Nephron (organoid): ENCODE measurements around the gene CARD14.

ENCODE experiments used
- H3K27ac Mint-ChIP-seq, 3 experiments: 2 replicates each; pipeline ENCODE4 v1.8.0; 2020; ENCODE audit warnings: mixed read lengths in 3 of 3, mild to moderate bottlenecking in 2 of 3, moderate library complexity in 1 of 3
- H3K27me3 Mint-ChIP-seq: 2 replicates; pipeline ENCODE4 v1.8.0; 2021; ENCODE audit warnings: low read depth, mild to moderate bottlenecking, moderate library complexity, mixed read lengths
- H3K36me3 Mint-ChIP-seq: 2 replicates; pipeline ENCODE4 v1.8.0; 2020; ENCODE audit warnings: low read depth, mixed read lengths
- H3K4me1 Mint-ChIP-seq: 2 replicates; pipeline ENCODE4 v1.8.0; 2020; ENCODE audit warnings: mixed read lengths
- H3K4me3 Mint-ChIP-seq, 3 experiments: 2 replicates each; pipeline ENCODE4 v1.8.0; 2020; ENCODE audit warnings: mild to moderate bottlenecking in 3 of 3, mixed read lengths in 3 of 3, moderate library complexity in 2 of 3
- H3K9me3 Mint-ChIP-seq: 2 replicates; pipeline ENCODE4 v1.8.0; 2020; ENCODE audit warnings: mixed read lengths
- TF ChIP-seq, protein P1 (sequence below), 3 experiments: fragments of 200-600 bp; sonication (generic); IDR thresholded peaks; one replicate each; pipeline ENCODE4 v1.5.0; 2021; ENCODE audit warnings: antibody characterized with exemption in 3 of 3; ENCODE audit not compliant: unreplicated experiment in 3 of 3

CARD14 gene

DNA sequence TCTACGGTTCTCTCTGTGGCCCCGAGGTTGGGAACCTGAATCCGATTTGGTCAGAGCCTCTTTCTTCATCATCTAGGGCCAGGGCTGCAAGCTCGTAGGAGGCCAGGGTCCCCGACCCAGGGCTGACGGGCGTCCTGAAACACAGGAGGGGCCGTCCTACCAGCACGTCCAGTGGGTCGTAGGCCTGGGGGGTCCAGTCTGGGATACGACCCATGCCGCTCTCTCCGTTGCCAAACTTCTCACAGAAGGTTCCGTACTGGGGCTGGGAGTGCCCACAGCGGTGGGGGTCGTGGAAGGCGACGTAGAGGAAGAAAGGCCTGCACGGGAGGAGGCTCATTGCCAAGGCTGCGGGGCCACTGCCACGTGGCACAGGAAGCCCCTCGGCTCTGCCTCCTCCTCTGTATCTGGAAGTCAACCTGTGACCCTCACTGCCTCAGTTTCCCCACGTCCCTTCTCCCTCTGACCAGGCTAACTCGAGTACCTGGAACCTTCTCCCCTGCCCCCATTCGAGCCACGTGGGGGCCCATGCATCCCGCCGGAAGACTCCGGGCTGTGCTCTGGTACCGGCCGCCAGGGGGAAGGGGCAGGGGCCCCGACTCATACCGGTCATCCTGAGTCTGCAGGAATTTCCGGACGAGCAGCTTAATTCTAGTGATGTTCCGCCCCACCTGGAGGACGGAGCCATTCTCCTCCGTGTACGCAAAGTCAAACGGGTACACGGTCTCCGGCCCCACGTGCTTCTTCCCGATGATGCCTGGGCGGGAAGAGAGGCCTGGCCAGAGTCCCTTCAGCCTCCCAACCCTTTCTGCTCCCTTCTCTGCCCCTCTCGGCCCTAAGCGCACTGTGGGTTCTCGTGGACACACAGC lies 44.4 kb downstream of the CARD14 start:
- Mint-ChIP-seq H3K27ac (no peak overlapping the region), H3K27me3 (no peaks in the 10 kb centered on the region), H3K9me3 (no peaks in the 10 kb centered on the region), H3K4me3 (no peak overlapping the region), H3K36me3 (peaks cover 26% of the 10 kb centered on the region), H3K4me1 (peaks cover 6% of the 10 kb centered on the region)
- TF ChIP-seq, protein P1, sequence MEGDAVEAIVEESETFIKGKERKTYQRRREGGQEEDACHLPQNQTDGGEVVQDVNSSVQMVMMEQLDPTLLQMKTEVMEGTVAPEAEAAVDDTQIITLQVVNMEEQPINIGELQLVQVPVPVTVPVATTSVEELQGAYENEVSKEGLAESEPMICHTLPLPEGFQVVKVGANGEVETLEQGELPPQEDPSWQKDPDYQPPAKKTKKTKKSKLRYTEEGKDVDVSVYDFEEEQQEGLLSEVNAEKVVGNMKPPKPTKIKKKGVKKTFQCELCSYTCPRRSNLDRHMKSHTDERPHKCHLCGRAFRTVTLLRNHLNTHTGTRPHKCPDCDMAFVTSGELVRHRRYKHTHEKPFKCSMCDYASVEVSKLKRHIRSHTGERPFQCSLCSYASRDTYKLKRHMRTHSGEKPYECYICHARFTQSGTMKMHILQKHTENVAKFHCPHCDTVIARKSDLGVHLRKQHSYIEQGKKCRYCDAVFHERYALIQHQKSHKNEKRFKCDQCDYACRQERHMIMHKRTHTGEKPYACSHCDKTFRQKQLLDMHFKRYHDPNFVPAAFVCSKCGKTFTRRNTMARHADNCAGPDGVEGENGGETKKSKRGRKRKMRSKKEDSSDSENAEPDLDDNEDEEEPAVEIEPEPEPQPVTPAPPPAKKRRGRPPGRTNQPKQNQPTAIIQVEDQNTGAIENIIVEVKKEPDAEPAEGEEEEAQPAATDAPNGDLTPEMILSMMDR (IDR thresholded peaks at IDR 0.05; ENCODE audit: unreplicated experiment in 3 of 3), result no peak

DNA sequence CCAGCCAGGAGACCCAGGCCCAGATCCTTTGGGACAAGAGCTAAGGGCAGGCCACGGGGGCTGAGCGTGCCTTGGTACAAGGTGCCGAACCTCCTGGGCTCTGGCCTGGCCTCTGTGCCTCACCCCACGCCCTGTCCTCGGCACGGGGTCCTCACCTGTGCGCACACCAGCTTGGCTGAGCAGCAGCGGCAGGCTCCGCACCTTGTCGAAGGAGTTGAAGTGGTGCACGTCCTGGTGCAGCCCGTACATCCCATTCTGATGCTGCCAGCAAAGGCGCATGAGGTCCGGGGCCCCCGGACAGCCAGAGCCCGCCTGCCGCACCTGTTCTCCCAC lies 45.0 kb downstream of the CARD14 start:
- H3K27me3 Mint-ChIP-seq, result no peaks in the 10 kb centered on the region
- TF ChIP-seq, protein P1 (IDR thresholded peaks at IDR 0.05; ENCODE audit: unreplicated experiment in 3 of 3), result no peak

DNA sequence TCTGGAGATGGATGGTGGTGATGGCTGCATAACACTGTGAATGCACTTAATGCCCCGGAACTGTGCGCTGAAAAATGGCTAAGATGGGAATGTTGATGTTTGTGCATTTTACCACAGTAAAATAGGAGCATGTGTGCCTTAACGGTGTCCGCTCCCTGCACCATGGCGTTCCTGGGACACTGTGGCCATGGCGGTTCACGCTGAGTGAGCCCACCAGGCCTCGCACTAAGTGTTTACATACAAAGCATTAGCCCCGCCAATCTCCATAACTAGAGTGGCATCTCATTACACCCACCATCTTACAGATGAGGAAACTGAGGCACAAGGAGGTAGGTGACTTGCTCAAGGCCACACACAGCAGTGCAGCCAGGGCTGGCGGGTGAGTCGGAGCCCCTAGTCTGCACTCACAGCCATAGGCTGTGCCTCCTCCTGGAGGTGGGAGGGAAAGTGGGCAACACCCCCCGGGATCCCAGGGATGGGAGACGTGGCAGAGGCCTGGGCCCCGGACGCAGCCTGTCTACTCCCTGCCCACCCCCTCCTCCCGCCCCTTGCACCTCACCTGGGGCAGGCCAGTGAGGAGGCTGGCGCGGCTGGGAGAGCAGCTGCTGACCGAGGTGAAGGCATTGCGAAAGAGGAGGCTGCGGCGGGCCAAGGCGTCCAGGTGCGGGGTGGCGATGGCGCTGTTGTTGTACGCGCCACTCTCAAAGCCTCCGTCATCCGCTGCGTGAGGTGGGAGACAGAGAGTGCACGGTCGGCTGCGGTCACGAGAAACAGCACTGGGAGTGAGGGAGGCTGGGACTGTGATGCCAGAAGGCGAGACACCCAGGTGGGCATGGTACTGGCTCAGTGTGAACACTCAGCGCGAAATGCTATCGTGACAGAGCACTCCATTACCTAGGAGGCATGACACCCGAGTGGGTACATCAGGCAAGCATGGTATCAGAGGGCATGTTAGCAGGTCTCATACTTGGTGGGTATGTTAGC lies 46.9 kb downstream of the CARD14 start:
- H3K36me3 Mint-ChIP-seq, result peaks cover 18% of the 10 kb centered on the region
- no peaks in the 10 kb centered on the region for H3K27me3 Mint-ChIP-seq
- H3K27ac Mint-ChIP-seq, result peak overlapping the region in 1 of 3 experiments; percentile 77
- no peaks in the 10 kb centered on the region for H3K9me3 Mint-ChIP-seq
- TF ChIP-seq, protein P1 (IDR thresholded peaks at IDR 0.05; ENCODE audit: unreplicated experiment in 3 of 3), result no peak
- H3K4me1 Mint-ChIP-seq, result peaks cover 10% of the 10 kb centered on the region
- H3K4me3 Mint-ChIP-seq, result peak overlapping the region; percentile 56 to 75 (median 75)

More for the DNA sequence above, 45.0 kb downstream of the CARD14 start:
- H3K36me3 Mint-ChIP-seq, result peaks cover 26% of the 10 kb centered on the region
- no peaks in the 10 kb centered on the region for H3K9me3 Mint-ChIP-seq
- no peak overlapping the region for H3K27ac Mint-ChIP-seq
- no peak overlapping the region for H3K4me3 Mint-ChIP-seq
- peaks cover 10% of the 10 kb centered on the region for H3K4me1 Mint-ChIP-seq

DNA sequence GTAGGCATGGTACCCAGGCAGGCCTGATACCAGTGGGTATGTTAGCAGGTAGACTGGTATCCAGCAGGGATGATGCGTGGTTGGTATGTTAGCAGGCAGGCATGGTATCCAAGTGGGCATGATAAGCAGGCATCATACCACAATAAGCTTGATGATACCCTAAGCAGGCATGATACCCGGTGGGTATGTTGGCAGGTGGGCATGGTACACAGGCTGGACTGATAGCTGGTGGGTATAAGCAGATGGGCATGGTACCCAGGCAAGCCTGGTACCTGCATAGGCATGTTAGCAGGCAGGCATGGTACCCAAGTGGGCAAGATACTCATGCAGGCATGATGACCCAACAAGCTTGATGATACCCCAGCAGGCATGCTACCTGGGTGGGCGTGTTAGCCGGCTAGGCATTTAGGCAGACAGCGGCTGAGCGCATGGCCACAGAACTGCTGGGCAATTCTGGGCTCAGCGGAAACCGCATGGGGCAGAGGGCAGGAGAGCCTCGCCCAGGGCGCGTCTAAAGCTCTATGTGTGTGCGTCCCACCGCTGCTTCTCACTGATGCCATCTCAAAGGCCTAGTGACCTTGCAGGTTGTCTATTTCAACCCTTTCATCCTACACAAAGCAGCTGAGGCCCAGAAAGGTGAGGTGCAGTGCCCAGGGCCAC lies 48.0 kb downstream of the CARD14 start:
- Mint-ChIP-seq H3K27ac (peak overlapping the region in 1 of 3 experiments; percentile 77), H3K9me3 (no peaks in the 10 kb centered on the region), H3K4me3 (peak overlapping the region; percentile 56 to 91 (median 75)), H3K4me1 (peaks cover 10% of the 10 kb centered on the region), H3K27me3 (no peaks in the 10 kb centered on the region), H3K36me3 (peaks cover 18% of the 10 kb centered on the region)
- TF ChIP-seq, protein P1 (IDR thresholded peaks at IDR 0.05; ENCODE audit: unreplicated experiment in 3 of 3), result no peak

DNA sequence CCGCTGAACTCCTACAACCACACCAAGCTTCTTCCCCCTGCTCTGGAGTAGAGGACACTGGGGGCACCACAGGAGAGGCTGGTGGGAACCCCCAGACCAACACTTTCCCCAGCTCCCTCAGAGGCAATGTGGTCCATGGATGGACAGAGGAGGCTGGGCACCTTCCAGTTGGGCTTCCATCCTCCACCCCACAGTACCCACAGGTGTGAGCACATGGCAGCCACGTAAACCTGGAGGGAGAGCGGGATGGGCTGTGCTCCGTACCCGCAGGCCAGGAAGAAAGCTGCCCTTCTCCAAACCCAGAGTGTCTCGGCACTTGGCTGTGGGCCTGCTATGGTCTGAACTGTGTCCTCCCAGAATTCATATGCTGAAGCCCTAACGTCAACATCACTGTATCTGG lies 48.6 kb downstream of the CARD14 start:
- TF ChIP-seq, protein P1 (IDR thresholded peaks at IDR 0.05; ENCODE audit: unreplicated experiment in 3 of 3), result no peak
- Mint-ChIP-seq H3K9me3 (no peaks in the 10 kb centered on the region), H3K36me3 (peaks cover 13% of the 10 kb centered on the region), H3K27me3 (no peaks in the 10 kb centered on the region), H3K4me1 (peaks cover 10% of the 10 kb centered on the region), H3K27ac (peak overlapping the region in 2 of 3 experiments; percentile 62 to 69), H3K4me3 (peak overlapping the region; percentile 91 to 94 (median 91))
